Endothelial cell of umbilical vein (primary cell): ENCODE results near the gene APOC4. TPM values are rescaled to one million over a fixed set of nuclear protein-coding genes. Genes with fewer than 3 reads are reported as not detected.

Experiments used
- BruUV-seq: library from RNA; stranded (reverse); fragments of 400-500 nt; replicated peaks from 2 replicates; lab custom pipeline; 2021; lab: Mats Ljungman, UMichigan
- CTCF ChIA-PET: fragments of 300-600, 350-600 bp; sonication (Branson Sonifier 250); formaldehyde crosslinking; loops from one replicate; lab custom pipeline; 2021; ENCODE audit warnings: antibody characterized with exemption, inconsistent platforms; lab: Charles Lee
- POLR2A ChIA-PET: fragments of 300-600, 350-600 bp; sonication (Branson Sonifier 250); formaldehyde crosslinking; loops from one replicate; lab custom pipeline; 2021; ENCODE audit warnings: antibody characterized with exemption, inconsistent platforms; lab: Charles Lee
- DNase-seq: peaks from one replicate; pipeline ENCODE4 v3.0.0-alpha.2; 2011; ENCODE audit warnings: low read depth, low spot score
- FAIRE-seq: peaks from 2 replicates; lab custom pipeline; 2011; peaks lifted over from hg19 to GRCh38; lab: Jason Lieb, UNC
- H2AFZ ChIP-seq: 2 replicates; pipeline ENCODE4 v1.6.0; 2012; ENCODE audit warnings: low read depth, low read length, control low read depth, inconsistent platforms
- H3K27ac ChIP-seq: 2 replicates; pipeline ENCODE4 v1.5.1; 2011; ENCODE audit warnings: low read depth, mild to moderate bottlenecking, control low read depth, low read length, moderate library complexity; ENCODE audit not compliant: insufficient read depth
- H3K27me3 ChIP-seq, 2 experiments: 2 replicates each; pipeline versions ENCODE4 v1.6.0 to v1.6.1; 2011; ENCODE audit warnings: low read length in 2 of 2, mixed read lengths in 1 of 2; ENCODE audit not compliant: control insufficient read depth in 2 of 2, insufficient read depth in 2 of 2
- H3K36me3 ChIP-seq, 2 experiments: 2 replicates in 1 of 2; 3 replicates in 1 of 2; pipeline ENCODE4 v1.5.1; 2011; ENCODE audit warnings: low read length in 2 of 2, mild to moderate bottlenecking in 1 of 2, moderate library complexity in 1 of 2; ENCODE audit not compliant: control insufficient read depth in 2 of 2, insufficient read depth in 2 of 2; ENCODE audit errors: extremely low read depth in 1 of 2
- H3K4me1 ChIP-seq: 3 replicates; pipeline ENCODE4 v1.5.1; 2011; ENCODE audit warnings: mild to moderate bottlenecking, low read length; ENCODE audit not compliant: control insufficient read depth, insufficient read depth; ENCODE audit errors: extremely low read depth
- H3K4me2 ChIP-seq: 2 replicates; pipeline ENCODE4 v1.6.1; 2011; ENCODE audit warnings: low read length, control low read depth, mixed read lengths; ENCODE audit not compliant: insufficient read depth
- H3K4me3 ChIP-seq, 3 experiments: fragments of 200-600 bp in 1 of 3; sonication (generic), shearing (Covaris generic) in 1 of 3; replicated peaks in 1 of 3; 2 replicates each; pipeline ENCODE4 v1.5.1; 2011 to 2016; ENCODE audit warnings: control low read depth in 3 of 3, low read length in 3 of 3, mild to moderate bottlenecking in 2 of 3, inconsistent platforms in 1 of 3, low read depth in 1 of 3, moderate library complexity in 1 of 3; ENCODE audit not compliant: insufficient read depth in 1 of 3
- H3K79me2 ChIP-seq: 2 replicates; pipeline ENCODE4 v1.6.0; 2012; ENCODE audit warnings: low read length, inconsistent platforms; ENCODE audit not compliant: control insufficient read depth, insufficient read depth
- H3K9ac ChIP-seq: replicated peaks from 2 replicates; pipeline ENCODE3; 2011; ENCODE audit warnings: low read length, control low read depth; ENCODE audit not compliant: insufficient read depth; ENCODE audit errors: extremely low read depth
- H3K9me1 ChIP-seq: replicated peaks from 3 replicates; pipeline ENCODE4 v1.6.0; 2011; ENCODE audit warnings: mild to moderate bottlenecking, low read length; ENCODE audit not compliant: control insufficient read depth, insufficient read depth; ENCODE audit errors: extremely low read depth
- H3K9me3 ChIP-seq: replicated peaks from 2 replicates; pipeline ENCODE4 v1.5.1; 2012; ENCODE audit warnings: low read length, inconsistent platforms; ENCODE audit not compliant: control insufficient read depth, insufficient read depth
- H4K20me1 ChIP-seq: replicated peaks from 2 replicates; pipeline ENCODE3; 2011; ENCODE audit warnings: mild to moderate bottlenecking, low read length; ENCODE audit not compliant: control insufficient read depth, insufficient read depth; ENCODE audit errors: extremely low read depth
- EZH2 ChIP-seq: IDR thresholded peaks from 2 replicates; pipeline ENCODE4 v1.6.1; 2012; ENCODE audit warnings: borderline replicate concordance, low read depth, mild to moderate bottlenecking, moderate library complexity, low read length, inconsistent platforms; ENCODE audit not compliant: severe bottlenecking
- GATA2 ChIP-seq: IDR thresholded peaks from 2 replicates; pipeline ENCODE4 v1.7.0; 2011; ENCODE audit warnings: low read depth, mild to moderate bottlenecking, moderate library complexity, mixed read lengths, low read length; ENCODE audit not compliant: insufficient read length, insufficient read depth
- MYC ChIP-seq: IDR thresholded peaks from one replicate; pipeline ENCODE4 v1.6.1; 2011; ENCODE audit warnings: mild to moderate bottlenecking, low read depth, low read length
- POLR2A ChIP-seq: IDR thresholded peaks from 2 replicates; pipeline ENCODE4 v1.6.1; 2012; ENCODE audit warnings: low read depth, mild to moderate bottlenecking, control low read depth, low read length
- POLR2AphosphoS5 ChIP-seq: IDR thresholded peaks from 2 replicates; pipeline ENCODE4 v1.6.1; 2012; ENCODE audit warnings: low read depth, mild to moderate bottlenecking, control low read depth, low read length, moderate library complexity; ENCODE audit not compliant: insufficient read depth
- dilution Hi-C: fragments of 300-500 bp; cut with MboI; formaldehyde crosslinking; loops from one replicate; pipeline ENCODE4 v1.15.0; 2019; ENCODE audit warnings: low sequenced_read_pairs; ENCODE audit not compliant: extremely low pct_ligation_motif_present
- intact Hi-C: fragments of 100-400 bp; cut with micrococcal nuclease; formaldehyde crosslinking; loops from one replicate; pipeline ENCODE4 v1.10.0; 2022
- polyA plus RNA-seq, 4 experiments: library from polyadenylated mRNA; depleted of rRNA in 3 of 4; stranded (reverse) in 3 of 4; unstranded in 1 of 4; fragments of >200 nt; gene quantifications; 2 replicates each; pipeline versions ENCODE4 v1.2.1 to v1.2.3, GENCODE V29; 2011 to 2012; ENCODE audit warnings: missing spikeins in 1 of 4
- total RNA-seq: library from RNA; stranded (reverse); gene quantifications from 2 replicates; pipeline ENCODE4 v1.2.3, GENCODE V29; 2021
- TF ChIP-seq, protein P1 (sequence below): IDR thresholded peaks from 2 replicates; pipeline ENCODE4 v1.6.1; 2011; ENCODE audit not compliant: insufficient read depth, insufficient read length
- TF ChIP-seq, protein P2 (sequence below), 2 donors: IDR thresholded peaks; 1 replicate in 1 of 2; 2 replicates in 1 of 2; pipeline ENCODE4 v1.5.1; 2011; ENCODE audit warnings: low read length in 2 of 2, mild to moderate bottlenecking in 2 of 2, moderate library complexity in 2 of 2, control low read depth in 1 of 2, inconsistent platforms in 1 of 2, low read depth in 1 of 2; ENCODE audit not compliant: insufficient read depth in 1 of 2; ENCODE audit errors: extremely low read depth in 1 of 2

Gene APOC4
- total and polyA plus RNA-seq, 2 donors (not counting 3 experiments of a cell fraction or from before 2014, with no cell fraction given), result not detected

DNA sequence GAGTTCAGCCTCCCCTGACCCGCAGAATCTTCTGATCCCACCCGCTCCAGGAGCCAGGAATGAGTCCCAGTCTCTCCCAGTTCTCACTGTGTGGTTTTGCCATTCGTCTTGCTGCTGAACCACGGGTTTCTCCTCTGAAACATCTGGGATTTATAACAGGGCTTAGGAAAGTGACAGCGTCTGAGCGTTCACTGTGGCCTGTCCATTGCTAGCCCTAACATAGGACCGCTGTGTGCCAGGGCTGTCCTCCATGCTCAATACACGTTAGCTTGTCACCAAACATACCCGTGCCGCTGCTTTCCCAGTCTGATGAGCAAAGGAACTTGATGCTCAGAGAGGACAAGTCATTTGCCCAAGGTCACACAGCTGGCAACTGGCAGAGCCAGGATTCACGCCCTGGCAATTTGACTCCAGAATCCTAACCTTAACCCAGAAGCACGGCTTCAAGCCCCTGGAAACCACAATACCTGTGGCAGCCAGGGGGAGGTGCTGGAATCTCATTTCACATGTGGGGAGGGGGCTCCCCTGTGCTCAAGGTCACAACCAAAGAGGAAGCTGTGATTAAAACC is 37.5 kb upstream of the APOC4 start:
- peaks cover 0 to 6% of the 10 kb centered on the region in 2 experiments for H3K36me3 ChIP-seq
- no peak overlapping the region for H2AFZ ChIP-seq
- no peaks in the 10 kb centered on the region for H3K79me2 ChIP-seq
- H3K4me3 ChIP-seq, result no peak overlapping the region
- H3K27ac ChIP-seq, result no peak overlapping the region
- no peak overlapping the region for H3K4me2 ChIP-seq
- TF ChIP-seq POLR2A, result no peak
- TF ChIP-seq MYC, result no peak
- no peak for TF ChIP-seq EZH2
- TF ChIP-seq, protein P1, sequence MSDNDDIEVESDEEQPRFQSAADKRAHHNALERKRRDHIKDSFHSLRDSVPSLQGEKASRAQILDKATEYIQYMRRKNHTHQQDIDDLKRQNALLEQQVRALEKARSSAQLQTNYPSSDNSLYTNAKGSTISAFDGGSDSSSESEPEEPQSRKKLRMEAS, result no peak
- TF ChIP-seq GATA2, result no peak
- TF ChIP-seq, protein P2, sequence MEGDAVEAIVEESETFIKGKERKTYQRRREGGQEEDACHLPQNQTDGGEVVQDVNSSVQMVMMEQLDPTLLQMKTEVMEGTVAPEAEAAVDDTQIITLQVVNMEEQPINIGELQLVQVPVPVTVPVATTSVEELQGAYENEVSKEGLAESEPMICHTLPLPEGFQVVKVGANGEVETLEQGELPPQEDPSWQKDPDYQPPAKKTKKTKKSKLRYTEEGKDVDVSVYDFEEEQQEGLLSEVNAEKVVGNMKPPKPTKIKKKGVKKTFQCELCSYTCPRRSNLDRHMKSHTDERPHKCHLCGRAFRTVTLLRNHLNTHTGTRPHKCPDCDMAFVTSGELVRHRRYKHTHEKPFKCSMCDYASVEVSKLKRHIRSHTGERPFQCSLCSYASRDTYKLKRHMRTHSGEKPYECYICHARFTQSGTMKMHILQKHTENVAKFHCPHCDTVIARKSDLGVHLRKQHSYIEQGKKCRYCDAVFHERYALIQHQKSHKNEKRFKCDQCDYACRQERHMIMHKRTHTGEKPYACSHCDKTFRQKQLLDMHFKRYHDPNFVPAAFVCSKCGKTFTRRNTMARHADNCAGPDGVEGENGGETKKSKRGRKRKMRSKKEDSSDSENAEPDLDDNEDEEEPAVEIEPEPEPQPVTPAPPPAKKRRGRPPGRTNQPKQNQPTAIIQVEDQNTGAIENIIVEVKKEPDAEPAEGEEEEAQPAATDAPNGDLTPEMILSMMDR (IDR thresholded peaks at IDR 0.05; ENCODE audit: extremely low read depth in 1 of 2, insufficient read depth in 1 of 2, low read depth in 1 of 2, low read length in 2 of 2), result peak; percentile 11 to 13
- no peak for TF ChIP-seq POLR2AphosphoS5
- CTCF ChIA-PET, result interaction anchor here (1.0 to 5.1 kb wide), 7 partner anchors 8 to 155 kb away, joined by 3 to 62 read pairs (median 7); partner anchors contain the start of genes APOC1, CLPTM1 and TOMM40
- no peak for FAIRE-seq
- H3K9me1 ChIP-seq, result no peaks in the 10 kb centered on the region
- H3K4me1 ChIP-seq, result peaks cover 5% of the 10 kb centered on the region
- intact Hi-C loops (no loop called here), dilution Hi-C loops (no loop called here)
- BruUV-seq, result no TSS peak
- no peaks in the 10 kb centered on the region for H3K9me3 ChIP-seq
- no peak overlapping the region for H3K9ac ChIP-seq
- no peak for DNase-seq
- H3K27me3 ChIP-seq, result peaks cover 9 to 11% of the 10 kb centered on the region in 2 experiments
- POLR2A ChIA-PET, result no interaction called here
- H4K20me1 ChIP-seq, result no peaks in the 10 kb centered on the region
